ENCODE data around the gene SCRN2.

SCRN2 gene

GRCh38 chr17:47819475-47819874 lies 21.6 kb downstream of the SCRN2 start:
- no peak for DNase-seq

- no peak for DNase-seq
These were observed 22.9 kb downstream of the SCRN2 start for GRCh38 chr17:47818002-47818695.

GRCh38 chr17:47816947-47817346 lies 24.1 kb downstream of the SCRN2 start:
- DNase-seq: no peak

- no peak for DNase-seq
These were observed 24.9 kb downstream of the SCRN2 start for GRCh38 chr17:47816111-47816735.

GRCh38 chr17:47815106-47815918 lies 25.8 kb downstream of the SCRN2 start:
- DNase-seq: no peak

GRCh38 chr17:47813512-47814031 lies 27.5 kb downstream of the SCRN2 start:
- no peak for DNase-seq

- no peak for DNase-seq
These were observed 28.0 kb downstream of the SCRN2 start for GRCh38 chr17:47813077-47813476.

- no peak for DNase-seq
These were observed 28.7 kb downstream of the SCRN2 start for GRCh38 chr17:47812146-47812920.

GRCh38 chr17:47811709-47812108 lies 29.4 kb downstream of the SCRN2 start:
- DNase-seq: no peak

- DNase-seq: no peak
These were observed 30.0 kb downstream of the SCRN2 start for GRCh38 chr17:47810901-47811635.

GRCh38 chr17:47810200-47810821 lies 30.8 kb downstream of the SCRN2 start:
- no peak for DNase-seq

- DNase-seq: no peak
These were observed 32.1 kb downstream of the SCRN2 start for GRCh38 chr17:47808830-47809480.

- DNase-seq: no peak
These were observed 32.8 kb downstream of the SCRN2 start for GRCh38 chr17:47808036-47808829.

- no peak for DNase-seq
These were observed 33.7 kb downstream of the SCRN2 start for GRCh38 chr17:47807421-47807820.

- DNase-seq: no peak
These were observed 34.2 kb downstream of the SCRN2 start for GRCh38 chr17:47806913-47807255.

- no peak for DNase-seq
These were observed 34.8 kb downstream of the SCRN2 start for GRCh38 chr17:47806026-47806912.

- DNase-seq: no peak
These were observed 36.6 kb downstream of the SCRN2 start for GRCh38 chr17:47804461-47804860.

GRCh38 chr17:47803751-47804150 lies 37.3 kb downstream of the SCRN2 start:
- no peak for DNase-seq

GRCh38 chr17:47803201-47803600 lies 37.9 kb downstream of the SCRN2 start:
- no peak for DNase-seq

Measured in NCI-H2081 treated with DMSO at 0.1 percent for 48 hours (cell line).